GM19438 (cell line): ENCODE measurements around the gene CHMP4B.

ENCODE experiments used
- ATAC-seq: cut with Tn5 transposase; IDR thresholded peaks from one replicate; pipeline ENCODE4 v1.9.1; 2021; ENCODE audit warnings: low read depth; ENCODE audit not compliant: unreplicated experiment

Gene CHMP4B

GRCh38 chr20:33884633-33885032 is 73.5 kb downstream of the CHMP4B start:
- no peak for ATAC-seq

GRCh38 chr20:33889312-33889711 is 78.2 kb downstream of the CHMP4B start:
- no peak for ATAC-seq

- ATAC-seq: no peak
These were observed 79.4 kb downstream of the CHMP4B start for GRCh38 chr20:33890557-33890956.

GRCh38 chr20:33893314-33893713 is 82.2 kb downstream of the CHMP4B start:
- ATAC-seq: no peak

- ATAC-seq: no peak
These were observed 83.7 kb downstream of the CHMP4B start for GRCh38 chr20:33894798-33895197.

- no peak for ATAC-seq
These were observed 85.4 kb downstream of the CHMP4B start for GRCh38 chr20:33896509-33896908.

GRCh38 chr20:33897313-33897912 is 86.3 kb downstream of the CHMP4B start:
- ATAC-seq: no peak

GRCh38 chr20:33899106-33899505 is 88.0 kb downstream of the CHMP4B start:
- no peak for ATAC-seq

GRCh38 chr20:33900521-33901131 is 89.5 kb downstream of the CHMP4B start:
- ATAC-seq: no peak

GRCh38 chr20:33901132-33901523 is 90.0 kb downstream of the CHMP4B start:
- ATAC-seq: no peak

- ATAC-seq: no peak
These were observed 90.9 kb downstream of the CHMP4B start for GRCh38 chr20:33902011-33902410.
